H54 (cell line): ENCODE measurements around the gene MORC4.

Experiments
- DNase-seq: peaks from one replicate; pipeline ENCODE4 v3.0.0; 2011; ENCODE audit warnings: low spot score, mixed read lengths; ENCODE audit not compliant: insufficient read length
- FAIRE-seq: peaks from 3 replicates; lab custom pipeline; 2011; peaks lifted over from hg19 to GRCh38; lab: Jason Lieb, UNC
- POLR2A ChIP-seq: IDR thresholded peaks from 2 replicates; pipeline ENCODE4 v1.6.1; 2011; ENCODE audit warnings: low read depth, mild to moderate bottlenecking, low read length

Gene MORC4

DNA sequence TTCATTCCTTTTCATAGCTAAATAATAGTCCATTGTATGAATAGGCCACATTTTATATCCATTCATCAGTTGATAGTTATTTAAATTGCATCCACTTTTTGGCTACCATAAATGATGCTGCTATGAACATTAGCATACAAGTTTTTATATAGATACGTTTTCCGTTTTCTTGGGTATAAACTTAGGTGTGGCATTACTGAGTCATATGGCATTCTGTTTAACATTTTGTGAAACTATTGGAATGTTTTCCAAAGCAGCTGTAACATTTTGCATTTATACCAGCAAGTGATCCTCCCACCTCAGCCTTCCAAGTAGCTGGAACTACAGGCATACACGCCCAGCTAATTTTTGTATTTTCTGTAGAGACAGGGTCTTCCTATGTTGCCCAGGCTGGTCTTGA lies 53.5 kb downstream of the MORC4 start:
- DNase-seq (no peak), FAIRE-seq (no peak)
- no peak for TF ChIP-seq POLR2A

DNA sequence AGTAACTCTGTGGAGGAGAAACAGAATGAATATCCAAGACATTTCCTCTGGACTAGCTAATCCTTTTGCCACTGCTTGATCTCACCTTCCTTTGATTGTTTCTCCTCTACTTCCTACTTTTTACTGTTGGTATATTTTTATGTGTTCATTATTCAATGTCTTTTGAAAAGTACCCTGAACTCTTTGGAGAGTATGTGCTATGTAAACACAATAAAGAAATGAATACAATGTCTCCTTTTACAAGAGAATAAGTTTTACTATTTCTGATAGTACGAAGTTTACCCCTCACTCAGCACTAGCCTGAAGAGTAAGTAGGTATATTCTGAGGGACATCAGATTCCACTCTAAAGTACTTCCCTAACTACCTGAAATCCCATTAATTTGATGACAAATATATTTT lies 59.9 kb downstream of the MORC4 start:
- DNase-seq (no peak), FAIRE-seq (no peak)
- no peak for TF ChIP-seq POLR2A

DNA sequence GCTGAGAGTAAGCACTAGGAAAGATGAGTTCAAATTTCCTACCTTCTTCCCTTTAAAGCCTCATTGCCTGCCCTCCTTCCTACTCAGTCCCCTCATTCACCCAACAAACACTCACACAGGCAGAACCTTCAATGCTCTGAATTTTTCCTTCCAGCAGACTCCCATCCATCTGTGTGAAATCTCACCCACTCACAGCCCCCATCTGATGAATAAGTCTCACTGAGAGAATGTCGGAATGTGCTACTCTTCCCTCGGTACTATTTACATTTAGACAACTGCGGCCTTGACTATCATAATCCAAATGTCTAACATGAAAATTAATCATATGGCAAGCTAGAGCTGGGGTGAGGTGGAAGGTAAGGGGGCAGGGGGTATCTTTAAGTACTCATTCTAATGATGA lies 60.4 kb downstream of the MORC4 start:
- no peak for FAIRE-seq
- no peak for DNase-seq
- TF ChIP-seq POLR2A = no peak

DNA sequence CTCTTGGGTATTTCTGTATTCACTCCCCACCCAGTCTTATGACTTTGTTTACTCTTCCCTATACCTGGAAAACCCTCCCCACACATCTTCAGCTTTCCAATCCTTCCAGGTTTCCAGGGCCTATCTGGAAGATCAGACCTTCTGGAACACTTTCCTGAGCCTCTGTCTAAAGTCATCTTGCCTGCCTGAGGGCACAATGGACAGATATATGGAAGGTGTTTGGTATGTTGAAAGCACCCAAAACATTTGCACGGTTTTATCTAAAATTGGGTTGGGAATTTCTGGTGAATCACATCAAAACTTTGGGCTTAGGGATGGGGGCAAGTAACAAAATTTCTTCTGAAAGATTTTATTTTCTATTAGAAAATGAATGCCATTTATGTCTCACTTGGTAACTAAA lies 63.8 kb downstream of the MORC4 start:
- no peak for DNase-seq
- TF ChIP-seq POLR2A = no peak
- no peak for FAIRE-seq

GRCh38 chrX:106935175-106935574 lies 64.8 kb downstream of the MORC4 start:
- TF ChIP-seq POLR2A = no peak
- FAIRE-seq = no peak
- DNase-seq = no peak

DNA sequence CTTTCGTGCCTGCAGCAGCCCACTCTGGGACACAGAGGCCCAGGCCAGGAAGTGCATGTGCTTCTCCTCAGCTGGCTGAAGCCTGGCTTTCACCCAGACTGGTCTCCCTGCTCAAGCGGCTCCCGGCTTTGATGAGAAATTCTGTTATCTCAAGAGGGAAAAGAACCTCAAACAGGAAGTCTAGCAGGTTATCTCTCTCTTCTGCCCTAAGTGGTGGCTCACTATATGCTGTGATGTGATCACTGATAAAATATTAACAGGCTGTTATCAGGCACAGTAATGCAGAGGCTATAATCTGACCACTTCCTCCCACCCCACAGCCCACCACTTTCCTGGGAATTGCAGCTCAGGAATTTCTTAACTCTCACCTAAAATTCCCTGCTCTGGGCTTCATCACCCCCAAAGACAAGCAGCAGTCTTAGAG lies 66.5 kb downstream of the MORC4 start:
- FAIRE-seq = no peak
- no peak for DNase-seq
- no peak for TF ChIP-seq POLR2A

DNA sequence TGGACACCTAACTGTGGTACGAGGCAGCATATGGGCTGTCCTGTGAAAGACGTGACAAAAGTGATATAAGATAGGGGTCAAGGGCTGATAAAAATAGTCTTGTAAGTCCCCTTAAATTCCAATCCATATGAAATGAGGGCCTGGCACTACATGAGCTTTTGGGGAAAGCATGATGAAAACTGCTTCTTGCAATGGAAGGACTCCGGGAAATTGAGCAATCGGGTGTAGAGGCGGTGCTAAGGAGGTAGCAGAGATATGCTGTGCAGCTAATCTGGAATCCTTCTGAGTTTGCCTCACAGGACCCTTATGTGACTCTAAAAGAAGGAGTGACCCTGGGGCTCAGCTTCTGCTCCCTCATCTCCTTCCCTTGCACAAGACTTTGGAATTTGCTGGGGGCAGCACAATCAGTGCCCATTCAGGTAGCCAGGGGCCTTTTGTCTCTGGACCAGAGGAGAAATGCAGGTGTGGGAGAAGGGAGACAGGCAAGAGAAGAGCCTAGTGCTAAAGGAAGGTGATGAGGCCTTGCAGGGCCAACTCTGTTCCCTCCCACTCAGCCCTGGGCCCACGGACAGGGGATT lies 67.0 kb downstream of the MORC4 start:
- FAIRE-seq (no peak), DNase-seq (no peak)
- TF ChIP-seq POLR2A = no peak

GRCh38 chrX:106932492-106932923 lies 67.5 kb downstream of the MORC4 start:
- no peak for FAIRE-seq
- DNase-seq = no peak
- TF ChIP-seq POLR2A = no peak

DNA sequence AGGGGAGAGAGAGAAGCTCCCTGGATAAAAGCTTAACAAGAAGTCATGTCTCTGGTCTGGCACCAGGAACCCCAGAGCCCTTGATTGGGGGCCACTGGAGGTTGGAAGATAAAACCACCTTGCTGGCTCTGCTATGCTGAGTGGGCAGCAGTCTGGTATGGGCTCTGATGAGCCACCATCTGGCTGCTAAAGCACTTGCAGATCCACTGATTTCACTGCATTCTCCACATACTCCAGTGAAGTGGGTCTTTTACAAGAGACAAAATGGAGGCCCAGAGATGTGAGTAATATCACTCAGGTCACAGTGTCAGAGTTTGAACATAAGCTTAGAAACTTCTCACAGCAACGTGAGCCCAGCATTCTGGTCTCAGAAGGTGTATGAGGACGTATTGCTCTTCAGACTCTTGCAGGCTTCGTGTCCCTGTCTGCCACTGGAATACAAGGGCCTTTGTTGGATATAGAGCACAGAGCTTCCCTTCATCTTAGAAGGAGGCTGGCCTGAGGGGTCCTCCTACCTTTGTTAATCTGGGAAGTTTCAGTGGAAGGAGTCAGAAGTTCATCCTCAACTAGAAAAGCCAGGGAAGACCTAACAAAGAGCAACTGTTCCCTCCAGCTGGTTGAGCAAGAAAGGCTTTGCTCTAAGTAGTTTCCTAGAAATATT lies 68.1 kb downstream of the MORC4 start:
- no peak for DNase-seq
- FAIRE-seq = no peak
- TF ChIP-seq POLR2A = no peak

DNA sequence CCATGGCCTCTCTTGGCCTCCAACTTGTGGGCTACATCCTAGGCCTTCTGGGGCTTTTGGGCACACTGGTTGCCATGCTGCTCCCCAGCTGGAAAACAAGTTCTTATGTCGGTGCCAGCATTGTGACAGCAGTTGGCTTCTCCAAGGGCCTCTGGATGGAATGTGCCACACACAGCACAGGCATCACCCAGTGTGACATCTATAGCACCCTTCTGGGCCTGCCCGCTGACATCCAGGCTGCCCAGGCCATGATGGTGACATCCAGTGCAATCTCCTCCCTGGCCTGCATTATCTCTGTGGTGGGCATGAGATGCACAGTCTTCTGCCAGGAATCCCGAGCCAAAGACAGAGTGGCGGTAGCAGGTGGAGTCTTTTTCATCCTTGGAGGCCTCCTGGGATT lies 71.8 kb downstream of the MORC4 start:
- FAIRE-seq = no peak
- no peak for DNase-seq
- TF ChIP-seq POLR2A = no peak

DNA sequence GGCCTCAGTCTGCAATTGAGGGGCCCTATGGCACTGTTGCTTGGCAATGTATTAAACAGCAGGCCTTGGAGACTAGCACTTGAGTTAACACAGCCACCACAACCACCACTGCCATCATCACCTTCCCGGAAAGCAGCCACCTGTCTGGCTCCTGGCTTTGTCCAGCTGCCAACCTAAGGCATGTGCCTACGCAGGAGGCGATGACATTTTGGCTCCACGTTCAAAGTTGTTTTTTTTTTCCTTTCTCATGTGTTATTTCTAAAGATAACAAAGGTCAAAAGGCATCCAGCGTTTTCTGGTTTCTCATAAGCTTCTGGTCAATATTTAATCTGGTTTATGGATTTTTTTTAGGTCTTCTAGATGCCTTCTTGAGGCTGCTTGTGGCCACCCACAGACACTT lies 72.3 kb downstream of the MORC4 start:
- FAIRE-seq (no peak), DNase-seq (no peak)
- no peak for TF ChIP-seq POLR2A

GRCh38 chrX:106927023-106927422 lies 73.0 kb downstream of the MORC4 start:
- DNase-seq (no peak), FAIRE-seq (no peak)
- TF ChIP-seq POLR2A = no peak

DNA sequence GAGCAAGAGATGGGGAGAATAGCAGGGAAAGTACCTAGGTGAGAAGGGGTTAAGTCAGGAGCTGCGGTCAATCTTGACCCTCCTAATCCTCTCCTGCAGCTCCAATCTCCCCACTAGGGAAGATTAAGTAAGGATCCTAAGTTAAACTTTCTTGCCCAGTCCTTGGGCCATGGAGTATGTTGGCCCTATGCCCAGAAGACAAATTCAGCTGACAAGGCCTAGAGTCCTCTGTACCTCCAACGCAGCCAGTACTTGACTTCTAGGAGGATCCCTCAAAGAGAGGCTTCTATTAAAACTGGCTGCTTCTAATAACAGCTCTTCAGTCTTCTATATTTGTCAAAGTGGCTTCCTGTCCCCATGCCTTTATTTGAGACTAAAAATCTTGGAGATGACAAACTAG lies 78.4 kb downstream of the MORC4 start:
- DNase-seq = no peak
- no peak for FAIRE-seq
- no peak for TF ChIP-seq POLR2A

GRCh38 chrX:106919932-106920452 lies 80.0 kb downstream of the MORC4 start, which contains the start of gene CLDN2:
TSS of gene CLDN2 (plus strand) at chrX:106920402. CDS start at chrX:106928229, 7,827 bp downstream.
- FAIRE-seq (no peak), DNase-seq (no peak)
- no peak for TF ChIP-seq POLR2A
